H1 (cell line): Measurements from ENCODE around the gene LRRC74A.
"Not testable (repeated sequence)": the region's sequence is repeated elsewhere in the genome, so short reads cannot be mapped to it uniquely, and the experiment has no call there.

Experiments used
- CTCF ChIP-seq, 3 experiments: IDR thresholded peaks; 1 replicate in 2 of 3; 2 replicates in 1 of 3; pipeline versions ENCODE4 v1.5.1 to v1.6.1; 2011; ENCODE audit warnings: low read length in 3 of 3, mild to moderate bottlenecking in 3 of 3, inconsistent platforms in 2 of 3, low read depth in 1 of 3, moderate library complexity in 1 of 3; ENCODE audit not compliant: insufficient read depth in 1 of 3; ENCODE audit errors: control extremely low read depth in 1 of 3
- EZH2 ChIP-seq: fragments of 200-600 bp; sonication (generic); IDR thresholded peaks from 2 replicates; pipeline ENCODE4 v1.7.1; 2012; ENCODE audit warnings: low read depth, mild to moderate bottlenecking, moderate library complexity, low read length, inconsistent platforms; ENCODE audit not compliant: severe bottlenecking

DNA sequence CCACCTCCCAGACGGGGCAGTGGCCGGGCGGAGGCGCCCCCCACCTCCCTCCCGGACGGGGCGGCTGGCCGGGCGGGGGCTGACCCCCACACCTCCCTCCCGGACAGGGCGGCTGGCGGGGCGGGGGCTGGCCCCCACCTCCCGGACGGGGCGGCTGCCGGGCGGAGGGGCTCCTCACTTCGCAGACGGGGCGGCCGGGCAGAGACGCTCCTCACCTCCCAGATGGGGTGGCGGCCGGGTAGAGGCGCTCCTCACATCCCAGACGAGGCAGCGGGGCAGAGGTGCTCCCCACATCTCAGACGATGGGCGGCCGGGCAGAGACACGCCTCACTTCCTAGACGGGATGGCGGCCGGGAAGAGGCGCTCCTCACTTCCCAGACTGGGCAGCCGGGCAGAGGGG lies 71.8 kb downstream of the LRRC74A start:
- TF ChIP-seq CTCF (IDR thresholded peaks at IDR 0.05; ENCODE audit: control extremely low read depth in 1 of 3, insufficient read depth in 1 of 3, low read depth in 1 of 3, low read length in 3 of 3); EZH2: not testable (repeated sequence)
